Small intestine (tissue), 7 donors: ENCODE measurements around the gene XRCC1. TPM values are rescaled to one million over a fixed set of nuclear protein-coding genes. Genes with fewer than 3 reads are reported as not detected.
"Not testable (repeated sequence)": the region's sequence is repeated elsewhere in the genome, so short reads cannot be mapped to it uniquely, and the experiment has no call there.

Source experiments
- DNase-seq, 2 donors: peaks; one replicate each; pipeline versions ENCODE4 v3.0.0 to v3.0.0-alpha.2; 2013
- FAIRE-seq: peaks from 2 replicates; lab custom pipeline; 2012; peaks lifted over from hg19 to GRCh38; lab: Jason Lieb, UNC
- H3K27ac ChIP-seq, 3 donors: one replicate each; pipeline ENCODE4 v1.5.1; 2013; ENCODE audit warnings: low read length in 2 of 3, mild to moderate bottlenecking in 2 of 3, control low read depth in 1 of 3, inconsistent platforms in 1 of 3, low read depth in 1 of 3, moderate library complexity in 1 of 3
- H3K27me3 ChIP-seq, 3 donors: one replicate each; pipeline ENCODE4 v1.6.1; 2013; ENCODE audit warnings: low read length in 3 of 3, inconsistent platforms in 1 of 3; ENCODE audit not compliant: control insufficient read depth in 3 of 3, insufficient read depth in 3 of 3
- H3K36me3 ChIP-seq, 3 donors: one replicate each; pipeline ENCODE4 v1.6.1; 2013; ENCODE audit warnings: low read length in 3 of 3, inconsistent platforms in 1 of 3, low read depth in 1 of 3, mild to moderate bottlenecking in 1 of 3, moderate library complexity in 1 of 3; ENCODE audit not compliant: control insufficient read depth in 3 of 3, insufficient read depth in 2 of 3
- H3K4me1 ChIP-seq, 3 donors: one replicate each; pipeline ENCODE4 v1.6.1; 2013; ENCODE audit warnings: low read length in 2 of 3, inconsistent platforms in 1 of 3, low read depth in 1 of 3, mild to moderate bottlenecking in 1 of 3, moderate library complexity in 1 of 3; ENCODE audit not compliant: control insufficient read depth in 3 of 3, insufficient read depth in 2 of 3
- H3K4me3 ChIP-seq, 3 donors: one replicate each; pipeline ENCODE4 v1.5.1; 2013; ENCODE audit warnings: low read length in 3 of 3, control low read depth in 1 of 3, inconsistent platforms in 1 of 3, low read depth in 1 of 3, mild to moderate bottlenecking in 1 of 3, moderate library complexity in 1 of 3
- H3K9me3 ChIP-seq, 2 donors: one replicate each; pipeline ENCODE4 v1.6.1; 2013; ENCODE audit warnings: low read depth in 1 of 2, low read length in 1 of 2; ENCODE audit not compliant: control insufficient read depth in 2 of 2, insufficient read depth in 1 of 2
- WGBS, 3 donors: extraction: QIAGEN DNeasy Blood & Tissue Kit; methylation state at CpG; one replicate each; pipeline ENCODE4 v1.1.7; 2013; 5-methylcytosine and 5-hydroxymethylcytosine counted together
- polyA plus RNA-seq, 4 donors: library from polyadenylated mRNA; stranded (reverse) in 3 of 4; unstranded in 1 of 4; fragments of 200-250 nt in 3 of 4; fragments of 120-200 nt in 1 of 4; gene quantifications; one replicate each; pipeline versions ENCODE4 v1.2.1 to v1.2.3, GENCODE V29; 2013
- donor health status: healthy with polysubstance abuse.
- donor health status: control.
- donor health status: control.
- donor health status: Bipolar disorder and iron deficiency.
- donor health status: healthy.

The XRCC1 gene
- polyA plus RNA-seq, 4 donors, result 9.7 to 46.3 (median 16.0) TPM

- 1 to 2% (median 1%) methylated on average over 16 of the region's 16 CpGs for WGBS, 3 donors
- DNase-seq (peak; percentile 72 to 86), FAIRE-seq (no peak)
- Histone ChIP-seq H3K27me3 (no peaks in the 10 kb centered on the region), H3K27ac (peak overlapping the region; percentile 80 to 95 (median 94)), H3K36me3 (peaks cover 0 to 8% (median 2%) of the 10 kb centered on the region in 3 donors), H3K4me1 (peaks cover 0 to 18% (median 0%) of the 10 kb centered on the region in 3 donors), H3K4me3 (peak overlapping the region; percentile 2 to 62 (median 48)), H3K9me3 (no peaks in the 10 kb centered on the region)
These were observed 42.8 kb downstream of the XRCC1 start for GRCh38 chr19:43532571-43532961.

- peaks cover 0 to 5% (median 0%) of the 10 kb centered on the region in 3 donors for H3K36me3 ChIP-seq
- peak overlapping the region in 2 of 3 donors; percentile 74 to 84 for H3K27ac ChIP-seq
- peaks cover 0 to 20% (median 6%) of the 10 kb centered on the region in 3 donors for H3K4me1 ChIP-seq
- H3K9me3 ChIP-seq, result no peaks in the 10 kb centered on the region
- no peak for FAIRE-seq
- 20 to 34% (median 30%) methylated on average over 13 of the region's 13 CpGs for WGBS, 3 donors
- no peaks in the 10 kb centered on the region for H3K27me3 ChIP-seq
- peak overlapping the region in 1 of 3 donors; percentile 96 for H3K4me3 ChIP-seq
- peak; percentile 40 to 52 for DNase-seq
These were observed 47.3 kb downstream of the XRCC1 start for GRCh38 chr19:43527860-43528622.

- no peak for FAIRE-seq
- Histone ChIP-seq H3K9me3 (no peaks in the 10 kb centered on the region), H3K27ac (peak within 1 kb of the TSS; percentile 84 to 94 (median 87)), H3K36me3 (peaks cover 0 to 9% (median 0%) of the 10 kb centered on the region in 3 donors), H3K4me3 (peak within 1 kb of the TSS; percentile 72 to 96 (median 88)), H3K4me1 (peaks cover 0 to 15% (median 6%) of the 10 kb centered on the region in 3 donors), H3K27me3 (no peaks in the 10 kb centered on the region)
- WGBS, 3 donors, result 2 to 3% (median 3%) methylated on average over 50 to 54 of the region's 54 CpGs
- DNase-seq, result peak; percentile 83 to 92
These were observed 48.2 kb downstream of the XRCC1 start, which contains the start of gene ETHE1 for GRCh38 chr19:43526884-43527859. TSS of gene ETHE1 (minus strand) at chr19:43527201. CDS start at chr19:43527177, 24 bp downstream.

GRCh38 chr19:43525836-43526771 is 49.2 kb downstream of the XRCC1 start:
- Histone ChIP-seq H3K4me3 (peak overlapping the region; percentile 72 to 96 (median 88)), H3K4me1 (peaks cover 0 to 13% (median 6%) of the 10 kb centered on the region in 3 donors), H3K36me3 (peaks cover 0 to 17% (median 0%) of the 10 kb centered on the region in 3 donors), H3K27me3 (no peaks in the 10 kb centered on the region), H3K9me3 (no peaks in the 10 kb centered on the region), H3K27ac (peak overlapping the region; percentile 84 to 94 (median 87))
- 1 to 2% (median 2%) methylated on average over 25 to 26 of the region's 26 CpGs for WGBS, 3 donors
- DNase-seq (peak; percentile 40 to 66), FAIRE-seq (no peak)

- Histone ChIP-seq H3K9me3 (no peaks in the 10 kb centered on the region), H3K36me3 (peaks cover 0 to 21% (median 0%) of the 10 kb centered on the region in 3 donors), H3K27ac (peak overlapping the region; percentile 84 to 94 (median 87)), H3K27me3 (no peaks in the 10 kb centered on the region), H3K4me1 (peaks cover 0 to 13% (median 6%) of the 10 kb centered on the region in 3 donors), H3K4me3 (peak overlapping the region; percentile 72 to 96 (median 88))
- WGBS, 3 donors, result 4 to 15% (median 9%) methylated on average over 12 of the region's 12 CpGs
- DNase-seq (peak; percentile 92 to 97), FAIRE-seq (no peak)
These were observed 50.1 kb downstream of the XRCC1 start for GRCh38 chr19:43524922-43525835.

- not testable (repeated sequence) for H3K27ac ChIP-seq
These were observed 51.6 kb downstream of the XRCC1 start for GRCh38 chr19:43523696-43524095.

GRCh38 chr19:43522929-43523328 is 52.4 kb downstream of the XRCC1 start:
- Histone ChIP-seq H3K4me1 (peaks cover 0 to 10% (median 6%) of the 10 kb centered on the region in 3 donors), H3K9me3 (no peaks in the 10 kb centered on the region), H3K36me3 (peaks cover 0 to 25% (median 0%) of the 10 kb centered on the region in 3 donors), H3K27ac (no peak overlapping the region), H3K4me3 (no peak overlapping the region), H3K27me3 (no peaks in the 10 kb centered on the region)
- DNase-seq, result no peak
- FAIRE-seq, result no peak
- 68 to 80% (median 79%) methylated on average over 5 of the region's 5 CpGs for WGBS, 3 donors

More at GRCh38 chr19:43523696-43524095, 51.6 kb downstream of the XRCC1 start:
- H3K4me1 ChIP-seq, result peaks cover 0 to 13% (median 6%) of the 10 kb centered on the region in 3 donors
- H3K36me3 ChIP-seq, result peaks cover 0 to 23% (median 0%) of the 10 kb centered on the region in 3 donors
- H3K9me3 ChIP-seq, H3K4me3 ChIP-seq, FAIRE-seq, DNase-seq, H3K27me3 ChIP-seq: not testable (repeated sequence)
- 98 to 99% (median 98%) methylated on average over 8 of the region's 8 CpGs for WGBS, 3 donors
